ENCODE data around the gene FCER1G. TPM values are rescaled to one million over a fixed set of nuclear protein-coding genes. Genes with fewer than 3 reads are reported as not detected.

FCER1G gene
- total and polyA plus RNA-seq, 9 donors, result 7.1 to 270 (median 28.9) TPM

DNA sequence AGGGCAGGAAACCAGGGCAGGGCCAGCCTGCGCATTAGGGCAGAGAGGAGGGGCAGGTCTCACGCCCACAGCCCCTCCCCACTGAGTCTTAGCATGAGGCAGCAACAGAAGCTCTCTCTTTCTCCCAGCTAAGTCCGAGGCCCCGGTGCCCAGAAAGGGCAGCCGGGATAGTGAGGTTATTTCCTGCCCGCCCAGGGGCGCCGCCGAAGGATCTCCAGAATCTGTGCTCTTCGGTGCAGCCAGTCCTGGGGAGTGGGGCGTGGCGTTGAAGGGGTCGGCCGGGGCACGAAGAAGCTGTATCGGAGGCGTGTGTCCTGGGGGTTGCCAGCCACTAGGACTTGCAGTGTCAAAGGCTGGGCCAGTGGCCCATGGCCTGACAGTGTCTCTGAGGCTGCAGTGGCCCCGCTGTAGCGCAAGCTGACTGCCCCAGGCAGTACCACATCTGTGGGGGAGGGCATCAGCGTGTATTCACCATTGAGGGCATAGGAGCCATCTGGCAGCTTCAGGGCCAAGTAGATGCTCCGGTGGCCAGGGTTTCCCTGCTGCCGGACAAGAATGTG, 24.1 kb upstream of the FCER1G start:
- no peaks in the 10 kb centered on the region for H3K9me3 ChIP-seq
- H3K4me3 ChIP-seq, result no peak overlapping the region
- no peaks in the 10 kb centered on the region for H3K27me3 ChIP-seq
- TF ChIP-seq EP300 (IDR thresholded peaks at IDR 0.05), result no peak
- TF ChIP-seq, protein P1, sequence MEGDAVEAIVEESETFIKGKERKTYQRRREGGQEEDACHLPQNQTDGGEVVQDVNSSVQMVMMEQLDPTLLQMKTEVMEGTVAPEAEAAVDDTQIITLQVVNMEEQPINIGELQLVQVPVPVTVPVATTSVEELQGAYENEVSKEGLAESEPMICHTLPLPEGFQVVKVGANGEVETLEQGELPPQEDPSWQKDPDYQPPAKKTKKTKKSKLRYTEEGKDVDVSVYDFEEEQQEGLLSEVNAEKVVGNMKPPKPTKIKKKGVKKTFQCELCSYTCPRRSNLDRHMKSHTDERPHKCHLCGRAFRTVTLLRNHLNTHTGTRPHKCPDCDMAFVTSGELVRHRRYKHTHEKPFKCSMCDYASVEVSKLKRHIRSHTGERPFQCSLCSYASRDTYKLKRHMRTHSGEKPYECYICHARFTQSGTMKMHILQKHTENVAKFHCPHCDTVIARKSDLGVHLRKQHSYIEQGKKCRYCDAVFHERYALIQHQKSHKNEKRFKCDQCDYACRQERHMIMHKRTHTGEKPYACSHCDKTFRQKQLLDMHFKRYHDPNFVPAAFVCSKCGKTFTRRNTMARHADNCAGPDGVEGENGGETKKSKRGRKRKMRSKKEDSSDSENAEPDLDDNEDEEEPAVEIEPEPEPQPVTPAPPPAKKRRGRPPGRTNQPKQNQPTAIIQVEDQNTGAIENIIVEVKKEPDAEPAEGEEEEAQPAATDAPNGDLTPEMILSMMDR (IDR thresholded peaks at IDR 0.05), result no peak
- no peak for TF ChIP-seq POLR2A (IDR thresholded peaks at IDR 0.05)
- DNase-seq, result peak in 2 of 5 donors; percentile 46 to 53
- WGBS, 3 donors, result 68 to 77% (median 77%) methylated on average over 21 to 22 of the region's 22 CpGs
- no peaks in the 10 kb centered on the region for H3K36me3 ChIP-seq
- H3K4me1 ChIP-seq (ENCODE audit: insufficient read depth), result peaks cover 2% of the 10 kb centered on the region
- intact Hi-C loops (cut with DNase I), result loop anchor here (5.0 to 10.0 kb wide), 3 partner anchors 36 to 194 kb away; partner anchors contain the start of gene TOMM40L (in 1 of the 4)
- H3K27ac ChIP-seq, result no peak overlapping the region

GRCh38 chr1:161191971-161192370, 23.1 kb upstream of the FCER1G start:
- H3K4me1 ChIP-seq (ENCODE audit: insufficient read depth), result peaks cover 4% of the 10 kb centered on the region
- H3K9me3 ChIP-seq, result no peaks in the 10 kb centered on the region
- intact Hi-C loops (cut with DNase I), result loop anchor here (5.0 to 10.0 kb wide), 3 partner anchors 35 to 193 kb away; partner anchors contain the start of gene TOMM40L (in 1 of the 4)
- H3K27me3 ChIP-seq, result no peaks in the 10 kb centered on the region
- no peak overlapping the region for H3K27ac ChIP-seq
- TF ChIP-seq POLR2A (IDR thresholded peaks at IDR 0.05) (no peak), EP300 (IDR thresholded peaks at IDR 0.05) (no peak)
- TF ChIP-seq, protein P1 (IDR thresholded peaks at IDR 0.05), result no peak
- DNase-seq, result peak in 2 of 5 donors; percentile 34 to 36
- 70 to 79% (median 76%) methylated on average over 8 of the region's 8 CpGs for WGBS, 3 donors
- H3K36me3 ChIP-seq, result no peaks in the 10 kb centered on the region
- no peak overlapping the region for H3K4me3 ChIP-seq

- intact Hi-C loops (cut with DNase I), result loop anchor here (5.0 to 10.0 kb wide), 3 partner anchors 35 to 192 kb away; partner anchors contain the start of gene TOMM40L (in 1 of the 4)
- 41 to 55% (median 47%) methylated on average over 15 of the region's 15 CpGs for WGBS, 3 donors
- Histone ChIP-seq H3K4me1 (ENCODE audit: insufficient read depth) (peaks cover 7% of the 10 kb centered on the region), H3K27ac (no peak overlapping the region), H3K9me3 (no peaks in the 10 kb centered on the region), H3K36me3 (no peaks in the 10 kb centered on the region), H3K27me3 (no peaks in the 10 kb centered on the region), H3K4me3 (no peak overlapping the region)
- TF ChIP-seq POLR2A (IDR thresholded peaks at IDR 0.05), result no peak
- TF ChIP-seq, protein P1 (IDR thresholded peaks at IDR 0.05), result peak; percentile 55 to 75 (median 71)
- TF ChIP-seq EP300 (IDR thresholded peaks at IDR 0.05), result no peak
- DNase-seq, result peak in 4 of 5 donors; percentile 55 to 79 (median 69)
Measured at GRCh38 chr1:161192476-161193465, 22.3 kb upstream of the FCER1G start.

GRCh38 chr1:161193561-161194235, 21.4 kb upstream of the FCER1G start:
- no peaks in the 10 kb centered on the region for H3K27me3 ChIP-seq
- DNase-seq, result peak in 2 of 5 donors; percentile 50 to 59
- no peak overlapping the region for H3K27ac ChIP-seq
- no peak for TF ChIP-seq POLR2A (IDR thresholded peaks at IDR 0.05)
- TF ChIP-seq, protein P1 (IDR thresholded peaks at IDR 0.05), result no peak
- no peak for TF ChIP-seq EP300 (IDR thresholded peaks at IDR 0.05)
- H3K4me1 ChIP-seq (ENCODE audit: insufficient read depth), result peaks cover 15% of the 10 kb centered on the region
- intact Hi-C loops (cut with DNase I), result loop anchor here (5.0 to 10.0 kb wide), 3 partner anchors 34 to 191 kb away; partner anchors contain the start of gene TOMM40L (in 1 of the 4)
- WGBS, 3 donors, result 64 to 72% (median 72%) methylated on average over 21 of the region's 21 CpGs
- H3K36me3 ChIP-seq, result no peaks in the 10 kb centered on the region
- H3K4me3 ChIP-seq, result no peak overlapping the region
- H3K9me3 ChIP-seq, result no peaks in the 10 kb centered on the region
